GF-D8 (cell line): Measurements from ENCODE around the gene RELA.
"Not testable (repeated sequence)": the region's sequence is repeated elsewhere in the genome, so short reads cannot be mapped to it uniquely, and the experiment has no call there.

ENCODE experiments used
- DNase-seq: peaks from one replicate; lab custom pipeline; 2025; lab: John Stamatoyannopoulos, UW

The RELA gene

GRCh38 chr11:65672180-65672860, 9.6 kb upstream of the RELA start:
- DNase-seq = no peak

GRCh38 chr11:65663639-65664200, 1.0 kb upstream of the RELA start:
- DNase-seq = no peak

GRCh38 chr11:65662247-65662798, 393 bp downstream of the RELA start:
- DNase-seq = no peak

DNA sequence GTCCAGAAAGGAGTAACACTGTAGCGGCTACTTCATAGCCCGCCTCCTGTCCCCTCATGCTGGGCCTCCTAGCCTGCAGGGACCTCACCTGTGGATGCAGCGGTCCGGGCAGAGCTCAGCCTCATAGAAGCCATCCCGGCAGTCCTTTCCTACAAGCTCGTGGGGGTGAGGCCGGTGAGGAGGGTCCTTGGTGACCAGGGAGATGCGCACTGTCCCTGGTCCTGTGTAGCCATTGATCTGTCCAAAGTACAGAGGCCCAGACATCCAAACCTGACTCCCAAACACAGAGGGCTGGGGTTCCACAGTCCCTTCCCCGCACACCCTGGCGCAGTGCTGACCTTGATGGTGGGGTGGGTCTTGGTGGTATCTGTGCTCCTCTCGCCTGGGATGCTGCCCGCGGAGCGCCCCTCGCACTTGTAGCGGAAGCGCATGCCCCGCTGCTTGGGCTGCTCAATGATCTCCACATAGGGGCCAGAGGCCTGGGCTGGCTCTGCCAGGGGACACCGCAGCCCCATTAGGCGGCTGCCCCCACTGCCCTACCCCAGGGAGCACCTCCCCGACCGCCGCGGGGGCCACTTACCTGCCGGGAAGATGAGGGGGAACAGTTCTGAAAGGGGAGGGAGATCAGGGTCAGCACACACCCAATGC, 993 bp downstream of the RELA start:
- no peak for DNase-seq

DNA sequence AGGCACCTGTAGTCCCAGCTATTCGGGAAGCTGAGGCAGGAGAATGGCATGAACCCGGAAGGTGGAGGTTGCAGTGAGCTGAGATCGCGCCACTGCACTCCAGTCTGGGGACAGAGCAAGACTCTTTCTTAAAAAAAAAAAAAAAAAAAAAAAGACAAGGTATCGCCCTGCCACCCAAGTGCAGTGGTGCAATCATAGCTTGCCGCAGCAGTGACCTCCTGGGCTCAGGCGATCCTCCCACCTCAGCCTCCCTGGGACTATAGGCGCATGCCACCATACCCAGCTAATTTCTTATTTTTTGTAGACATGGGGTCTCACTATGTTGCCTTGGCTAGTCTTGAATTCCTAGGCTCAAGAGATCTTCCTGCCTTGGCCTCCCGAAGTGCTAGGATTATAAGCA, 1.8 kb downstream of the RELA start:
- not testable (repeated sequence) for DNase-seq

DNA sequence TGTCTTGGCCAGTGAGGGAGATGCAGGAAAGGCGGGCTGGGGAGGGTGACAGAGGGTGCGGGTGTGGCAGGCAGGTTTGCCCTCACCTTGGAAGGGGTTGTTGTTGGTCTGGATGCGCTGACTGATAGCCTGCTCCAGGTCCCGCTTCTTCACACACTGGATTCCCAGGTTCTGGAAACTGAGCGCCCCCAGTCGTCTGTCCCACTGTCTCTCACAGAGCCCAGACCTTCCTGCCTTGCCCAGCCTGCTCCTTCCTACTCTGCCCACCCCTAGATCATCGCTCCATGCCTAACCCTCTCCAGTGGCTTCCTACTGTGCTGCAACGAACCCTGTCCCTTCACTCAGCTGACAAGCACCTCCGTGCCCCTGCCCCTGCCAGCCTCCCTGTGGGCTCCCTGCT, 2.7 kb downstream of the RELA start:
- no peak for DNase-seq

DNA sequence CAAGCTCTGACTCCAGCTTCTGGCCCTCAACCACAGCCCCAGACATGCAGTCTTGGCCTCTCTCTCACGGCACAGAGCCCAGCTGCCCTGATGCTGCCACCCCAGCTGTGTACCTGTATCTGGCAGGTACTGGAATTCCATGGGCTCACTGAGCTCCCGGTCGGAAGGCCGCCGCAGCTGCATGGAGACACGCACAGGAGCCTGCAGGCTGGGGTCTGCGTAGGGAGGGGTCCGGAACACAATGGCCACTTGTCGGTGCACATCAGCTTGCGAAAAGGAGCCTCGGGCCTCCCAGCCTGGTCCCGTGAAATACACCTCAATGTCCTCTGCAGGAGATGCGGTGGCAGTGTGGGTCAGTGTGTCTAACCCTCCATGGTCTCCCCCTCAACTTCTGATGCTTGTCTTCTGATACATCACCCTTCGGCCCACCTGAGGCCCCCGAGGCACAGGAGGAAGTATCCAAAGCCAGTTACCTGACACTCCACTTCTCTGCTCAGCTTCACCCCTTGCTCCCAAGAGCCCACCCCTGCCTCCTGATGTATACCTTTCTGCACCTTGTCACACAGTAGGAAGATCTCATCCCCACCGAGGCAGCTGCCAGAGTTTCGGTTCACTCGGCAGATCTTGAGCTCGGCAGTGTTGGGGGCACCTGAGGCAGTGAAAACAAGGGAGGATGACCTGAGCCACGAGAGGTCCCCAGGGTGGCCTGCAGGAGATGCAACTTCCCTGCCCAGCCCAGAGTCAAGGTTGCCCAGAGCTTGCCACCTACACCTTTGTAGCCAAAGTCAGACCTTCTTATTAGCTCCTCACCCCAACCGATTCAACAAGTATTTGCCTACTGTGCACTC, 4.3 kb downstream of the RELA start:
- DNase-seq = no peak

DNA sequence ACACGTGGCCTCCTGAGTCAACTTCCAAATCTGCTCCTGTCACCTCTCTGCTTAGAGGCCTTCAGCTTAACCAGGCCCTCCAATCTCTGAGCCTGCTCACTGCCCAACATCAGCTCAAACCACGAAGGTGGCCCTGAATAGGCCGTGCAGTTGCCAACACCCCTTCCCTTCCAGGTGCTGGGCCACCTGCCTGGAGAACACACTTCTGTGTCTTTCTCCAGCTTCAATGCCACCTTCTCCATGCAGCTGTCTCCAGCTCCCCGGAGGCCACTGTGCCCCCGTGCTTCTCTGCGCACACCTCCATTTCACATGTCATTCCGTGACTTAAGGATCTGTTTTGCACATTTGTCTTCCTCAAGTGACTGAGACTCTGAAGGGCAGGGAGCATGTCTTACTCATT, 5.3 kb downstream of the RELA start:
- DNase-seq = no peak

DNA sequence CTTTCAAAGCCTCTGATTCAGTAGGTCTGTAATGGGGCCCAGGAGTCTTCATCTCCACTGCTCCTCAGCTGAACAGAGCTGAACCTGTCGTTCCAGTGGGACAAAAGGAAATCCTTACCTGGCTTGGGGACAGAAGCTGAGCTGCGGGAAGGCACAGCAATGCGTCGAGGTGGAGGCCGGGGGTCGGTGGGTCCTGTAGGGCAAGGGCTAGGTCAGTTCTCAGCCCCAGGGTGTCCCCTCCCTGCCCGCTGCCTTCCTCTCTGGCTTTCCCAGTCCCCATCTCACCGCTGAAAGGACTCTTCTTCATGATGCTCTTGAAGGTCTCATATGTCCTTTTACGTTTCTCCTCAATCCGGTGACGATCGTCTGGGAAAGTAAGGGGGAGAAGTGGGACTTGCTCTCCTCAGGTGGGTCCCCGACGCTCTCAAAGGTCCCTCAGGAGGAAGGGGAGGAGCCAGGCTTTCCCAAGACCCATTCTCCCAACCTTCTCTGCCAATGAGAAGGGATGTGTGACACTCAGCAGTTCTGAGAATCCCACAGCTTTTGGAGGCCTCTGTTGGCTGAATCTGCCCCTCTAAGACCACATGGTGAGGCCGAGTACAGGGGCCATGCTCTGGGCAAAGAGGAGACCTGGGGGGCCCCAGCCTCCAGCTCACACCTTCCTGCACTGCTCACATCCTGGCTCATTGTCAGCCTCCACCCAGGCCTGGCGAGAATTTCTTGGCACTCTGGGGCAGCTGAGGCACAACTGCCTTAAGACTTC, 7.0 kb downstream of the RELA start:
- DNase-seq = no peak

DNA sequence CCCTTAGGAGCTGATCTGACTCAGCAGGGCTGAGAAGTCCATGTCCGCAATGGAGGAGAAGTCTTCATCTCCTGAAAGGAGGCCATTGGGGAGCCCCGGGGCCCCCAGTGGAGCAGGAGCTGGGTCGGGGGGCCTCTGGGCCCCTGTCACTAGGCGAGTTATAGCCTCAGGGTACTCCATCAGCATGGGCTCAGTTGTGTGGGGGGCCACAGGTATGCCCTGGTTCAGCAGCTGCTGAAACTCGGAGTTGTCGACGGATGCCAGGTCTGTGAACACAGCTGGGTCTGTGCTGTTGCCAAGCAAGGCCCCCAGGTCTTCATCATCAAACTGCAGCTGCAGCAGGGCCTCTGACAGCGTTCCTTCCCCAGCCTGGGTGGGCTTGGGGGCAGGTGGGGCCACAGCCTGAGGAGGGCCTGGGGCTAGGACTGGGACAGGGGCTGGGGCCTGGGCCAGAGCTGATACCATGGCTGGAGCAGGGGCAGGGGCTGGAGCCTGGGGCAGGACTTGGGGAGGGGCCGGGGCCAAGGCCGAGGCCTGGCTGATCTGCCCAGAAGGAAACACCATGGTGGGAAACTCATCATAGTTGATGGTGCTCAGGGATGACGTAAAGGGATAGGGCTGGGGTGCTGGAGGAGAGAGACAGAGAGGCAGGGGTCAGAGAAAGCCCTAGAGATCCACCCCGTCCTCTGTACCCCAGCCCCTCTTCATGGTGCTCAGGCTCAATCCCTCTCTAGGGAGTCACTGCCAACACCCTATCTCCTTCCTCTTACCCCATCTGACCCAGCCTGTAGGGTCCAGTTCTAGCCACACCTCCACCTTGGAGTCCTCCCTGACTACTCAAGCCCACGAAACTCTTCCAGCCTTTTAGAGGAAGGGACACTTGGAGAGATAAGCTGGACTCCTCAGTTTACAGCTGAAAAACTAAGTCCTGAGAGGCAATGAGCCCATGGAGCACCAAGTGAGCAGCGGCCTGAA, 8.1 kb downstream of the RELA start:
- no peak for DNase-seq

GRCh38 chr11:65653229-65654225, 9.2 kb downstream of the RELA start:
- DNase-seq = no peak

DNA sequence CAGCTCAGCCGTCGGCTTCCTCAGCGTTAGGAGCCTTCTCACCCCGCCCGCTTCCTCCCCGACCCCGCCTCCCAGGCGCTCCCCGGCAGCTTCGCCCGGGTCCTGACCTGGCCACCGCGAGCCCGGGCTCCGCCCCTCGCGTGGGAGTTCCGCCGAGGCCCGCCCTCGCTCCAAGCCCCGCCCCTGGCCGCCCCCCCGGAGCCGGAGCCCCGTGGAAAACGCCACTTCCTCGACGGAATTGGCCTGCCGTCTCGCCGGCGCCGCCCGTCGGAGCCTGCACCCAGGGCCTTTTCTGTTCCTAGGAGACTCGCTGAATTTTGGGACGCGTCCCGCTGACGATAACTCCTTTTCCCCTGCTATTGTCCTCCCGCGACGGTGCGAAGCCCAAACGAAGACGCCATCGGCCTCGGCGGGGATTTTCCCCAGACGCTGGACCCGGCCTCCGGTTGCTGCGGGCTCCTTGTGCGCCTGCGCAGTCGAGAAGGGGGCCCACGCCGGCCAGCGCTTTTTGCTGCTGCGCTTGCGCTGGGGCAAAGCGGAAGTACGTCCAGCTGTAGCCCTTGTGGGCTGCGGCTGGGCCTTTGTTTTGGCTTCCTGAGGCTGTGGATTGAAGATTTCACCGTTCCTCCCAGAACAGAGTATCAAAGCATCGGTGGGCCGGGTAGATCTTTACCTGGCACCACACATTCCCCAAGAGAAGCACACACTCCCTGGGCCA, 10.0 kb downstream of the RELA start:
- peak; percentile 77 for DNase-seq

GRCh38 chr11:65651589-65652510, 10.9 kb downstream of the RELA start:
- DNase-seq = no peak

GRCh38 chr11:65651339-65651588, 11.5 kb downstream of the RELA start:
- DNase-seq = no peak

GRCh38 chr11:65650547-65651338, 12.0 kb downstream of the RELA start:
- no peak for DNase-seq

- no peak for DNase-seq
Observed at GRCh38 chr11:65649656-65650546, 12.8 kb downstream of the RELA start.
